ENCODE measurements around the gene MRTFA. TPM values are rescaled to one million over a fixed set of nuclear protein-coding genes. Genes with fewer than 3 reads are reported as not detected.
"Not testable (repeated sequence)": the region's sequence is repeated elsewhere in the genome, so short reads cannot be mapped to it uniquely, and the experiment has no call there.

Gene MRTFA
- total RNA-seq, 1 donor from 2014 or later = 26.7 TPM

- DNase-seq (ENCODE audit: missing footprints) (no peak), ATAC-seq (no peak)
- intact Hi-C loops (cut with DNase I) = no loop called here
Observed at GRCh38 chr22:40609216-40609615, 27.3 kb downstream of the MRTFA start.

GRCh38 chr22:40607506-40607905 is 29.0 kb downstream of the MRTFA start:
- intact Hi-C loops (cut with DNase I) = no loop called here
- no peak for DNase-seq (ENCODE audit: missing footprints)

GRCh38 chr22:40606306-40606705 is 30.2 kb downstream of the MRTFA start:
- no peak for DNase-seq (ENCODE audit: missing footprints)
- ATAC-seq = no peak
- intact Hi-C loops (cut with DNase I) = no loop called here

More at GRCh38 chr22:40607506-40607905, 29.0 kb downstream of the MRTFA start:
- no peak for ATAC-seq

- ATAC-seq (no peak), DNase-seq (ENCODE audit: missing footprints) (no peak)
- intact Hi-C loops (cut with DNase I) = no loop called here
Observed at GRCh38 chr22:40605761-40606160, 30.8 kb downstream of the MRTFA start.

GRCh38 chr22:40603088-40603605 is 33.4 kb downstream of the MRTFA start:
- no peak for DNase-seq (ENCODE audit: missing footprints)
- intact Hi-C loops (cut with DNase I) = no loop called here
- ATAC-seq = no peak

DNA sequence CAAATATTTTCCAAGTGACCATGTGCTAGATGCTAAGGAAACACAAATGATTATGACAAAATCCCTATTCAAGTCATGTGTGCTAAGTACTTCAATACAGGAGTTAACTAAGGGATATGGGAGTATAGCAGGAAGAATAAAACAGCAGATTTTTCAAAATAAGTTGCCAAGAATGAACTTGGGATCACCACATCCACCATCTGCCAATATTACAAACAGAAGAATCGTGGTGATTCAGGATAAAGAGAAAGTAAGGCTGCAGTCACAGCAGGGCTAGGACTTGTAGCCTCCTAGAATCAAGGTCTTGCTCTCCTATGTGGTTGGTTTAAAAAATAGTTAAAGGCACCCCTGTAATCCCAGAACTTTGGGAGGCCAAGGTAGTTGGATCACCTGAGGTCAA is 34.3 kb downstream of the MRTFA start:
- intact Hi-C loops (cut with DNase I) = no loop called here

DNA sequence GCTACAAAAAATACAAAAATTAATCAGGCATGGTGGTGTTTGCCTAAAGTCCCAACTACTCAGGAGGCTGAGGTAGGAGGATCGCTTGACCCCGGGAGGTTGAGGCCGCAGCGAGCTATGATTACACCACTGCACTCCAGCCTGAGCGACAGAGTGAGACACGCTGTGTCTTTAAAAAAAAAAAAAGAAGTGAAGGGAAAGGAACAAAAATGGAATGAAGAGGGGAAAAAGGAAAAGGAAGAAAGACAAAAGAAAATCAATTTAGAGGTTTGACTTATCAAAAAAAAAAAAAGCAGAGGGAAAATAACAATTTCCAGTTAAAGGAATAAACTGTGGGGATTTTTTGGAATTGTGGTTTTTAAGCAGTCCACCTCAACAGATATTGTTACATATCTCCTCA is 36.8 kb downstream of the MRTFA start:
- ATAC-seq (no peak), DNase-seq (ENCODE audit: missing footprints) (no peak)
- intact Hi-C loops (cut with DNase I) = loop anchor here (5.0 kb wide), 1 partner anchor 38 kb away; the partner anchor contains the start of gene MRTFA

More for the DNA sequence above, 34.3 kb downstream of the MRTFA start:
- ATAC-seq (no peak), DNase-seq (ENCODE audit: missing footprints) (no peak)

- ATAC-seq; DNase-seq (ENCODE audit: missing footprints): not testable (repeated sequence)
- intact Hi-C loops (cut with DNase I) = loop anchor here (5.0 kb wide), 1 partner anchor 39 kb away; the partner anchor contains the start of gene MRTFA
Observed at GRCh38 chr22:40598712-40599111, 37.8 kb downstream of the MRTFA start.

DNA sequence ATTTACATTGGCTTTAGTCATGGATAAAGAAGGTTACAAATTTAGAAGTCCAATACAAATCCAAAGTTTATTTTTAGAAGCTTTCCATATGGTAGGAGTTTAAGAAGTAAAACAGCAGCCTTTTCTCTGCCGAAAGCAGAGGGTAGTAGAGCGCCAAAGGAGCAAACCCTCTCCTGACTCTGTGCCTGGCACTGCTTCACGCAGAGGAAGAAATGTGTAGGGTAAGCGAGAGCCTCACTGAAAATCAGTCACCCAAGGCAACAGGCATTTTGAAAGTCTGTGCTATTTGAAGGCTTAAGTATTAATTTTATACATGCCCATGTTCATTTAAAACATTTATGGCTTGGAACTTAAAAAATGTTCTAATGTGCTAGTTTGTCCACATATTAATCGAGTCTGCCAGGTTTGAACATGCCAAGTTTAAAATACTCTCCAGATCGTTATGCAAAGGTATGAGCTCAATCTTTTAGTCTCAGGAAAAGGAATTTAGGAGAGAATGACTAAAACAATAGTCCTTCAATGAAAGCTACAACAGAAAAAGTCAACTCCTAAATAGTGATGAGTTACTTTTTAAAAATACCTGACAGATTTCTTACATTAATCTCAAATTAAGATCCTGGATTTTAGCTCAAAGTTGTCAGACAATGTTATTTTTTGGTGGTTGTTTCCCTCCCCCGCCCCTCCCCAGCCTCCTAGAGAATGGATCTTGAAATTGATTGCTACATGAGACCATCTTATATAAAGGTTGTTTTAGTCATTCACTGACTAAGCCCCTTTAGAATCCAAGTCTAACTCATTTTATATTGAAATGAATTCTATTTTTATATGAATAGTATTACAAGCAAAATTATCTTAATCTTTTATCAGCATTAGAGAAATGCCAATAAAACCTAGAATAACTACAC is 38.7 kb downstream of the MRTFA start:
- DNase-seq (ENCODE audit: missing footprints) (no peak), ATAC-seq (no peak)
- intact Hi-C loops (cut with DNase I) = loop anchor here (5.0 kb wide), 1 partner anchor 40 kb away; the partner anchor contains the start of gene MRTFA

DNA sequence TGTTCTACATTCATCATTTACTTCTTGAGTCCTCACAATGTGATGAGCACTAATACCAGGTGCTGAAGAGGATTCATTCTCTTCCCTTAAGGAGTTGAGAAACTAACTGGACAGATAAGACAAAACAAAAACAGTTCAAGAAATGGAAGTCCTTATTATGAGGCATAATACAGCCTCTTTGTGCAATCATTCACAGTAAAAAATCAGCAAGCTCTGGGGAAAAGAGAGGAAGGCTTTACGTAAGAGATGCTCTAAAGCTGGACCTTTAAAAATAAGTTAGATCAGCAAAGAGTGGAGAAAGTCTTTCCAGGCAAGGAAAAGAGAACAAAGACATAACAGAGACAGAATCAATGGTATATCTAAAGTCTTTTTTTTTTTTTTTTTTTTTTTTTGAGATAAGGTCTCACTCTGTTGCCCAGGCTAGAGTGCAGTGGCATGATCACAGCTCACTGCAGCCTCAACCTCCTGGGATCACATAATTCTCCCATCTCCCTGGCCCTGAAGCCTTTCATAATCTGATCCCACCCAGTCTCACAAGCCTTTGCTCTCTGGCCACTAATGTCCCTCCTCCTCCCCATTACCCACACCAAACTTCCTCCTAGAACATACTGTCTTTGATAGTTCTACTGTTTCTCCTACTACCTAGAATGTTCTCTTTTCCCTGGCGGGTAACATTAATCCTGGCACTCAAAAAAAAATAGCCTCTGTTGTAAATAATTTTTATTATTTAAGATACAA is 40.9 kb downstream of the MRTFA start:
- peak; percentile 75 for ATAC-seq
- intact Hi-C loops (cut with DNase I) = loop anchor here (5.0 kb wide), 1 partner anchor 42 kb away; the partner anchor contains the start of gene MRTFA

GRCh38 chr22:40594924-40595323 is 41.6 kb downstream of the MRTFA start:
- ATAC-seq (no peak), DNase-seq (ENCODE audit: missing footprints) (no peak)
- intact Hi-C loops (cut with DNase I) = loop anchor here (5.0 kb wide), 1 partner anchor 42 kb away; the partner anchor contains the start of gene MRTFA

More for the DNA sequence above, 40.9 kb downstream of the MRTFA start:
- no peak for DNase-seq (ENCODE audit: missing footprints)

GRCh38 chr22:40594346-40594745 is 42.2 kb downstream of the MRTFA start:
- ATAC-seq (no peak), DNase-seq (ENCODE audit: missing footprints) (no peak)
- intact Hi-C loops (cut with DNase I) = no loop called here

GRCh38 chr22:40593460-40594273 is 42.9 kb downstream of the MRTFA start:
- intact Hi-C loops (cut with DNase I) = no loop called here
- ATAC-seq = peak; percentile 65
- no peak for DNase-seq (ENCODE audit: missing footprints)

DNA sequence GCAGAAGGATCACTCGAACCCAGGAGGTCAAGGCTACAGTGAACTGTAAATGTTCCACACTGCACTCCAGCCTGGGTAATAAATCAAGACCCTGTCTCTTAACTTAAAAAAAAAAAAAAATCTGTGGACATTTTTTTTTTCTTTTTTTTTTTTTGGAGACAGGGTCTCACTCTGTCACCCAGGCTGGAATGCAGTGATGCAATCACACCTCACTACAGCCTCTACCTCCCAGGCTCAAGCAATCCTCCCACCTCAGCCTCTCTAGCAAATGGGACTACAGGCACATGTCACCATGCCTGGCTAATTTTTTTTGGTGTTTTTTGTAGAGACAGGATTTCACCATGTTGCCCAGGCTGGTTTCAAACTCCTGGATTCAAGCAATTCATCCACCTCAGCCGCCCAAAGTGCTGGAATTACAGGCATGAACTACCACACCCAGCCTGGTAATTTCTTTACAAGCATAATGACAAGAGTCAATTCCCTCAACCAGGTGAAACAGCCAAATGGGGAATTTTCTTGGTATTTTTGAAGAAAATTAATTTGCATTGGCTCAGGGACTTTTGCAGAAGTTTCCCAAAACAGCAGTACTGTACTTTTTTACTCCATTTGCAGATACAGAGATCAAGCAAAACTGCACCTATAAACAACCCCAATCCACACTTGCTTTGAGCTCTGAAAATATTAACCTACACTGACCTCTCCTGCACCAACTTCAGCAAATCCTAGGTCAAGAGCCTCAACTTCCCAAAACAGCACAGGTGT is 44.0 kb downstream of the MRTFA start:
- DNase-seq (ENCODE audit: missing footprints) (no peak), ATAC-seq (no peak)
- intact Hi-C loops (cut with DNase I) = no loop called here

DNA sequence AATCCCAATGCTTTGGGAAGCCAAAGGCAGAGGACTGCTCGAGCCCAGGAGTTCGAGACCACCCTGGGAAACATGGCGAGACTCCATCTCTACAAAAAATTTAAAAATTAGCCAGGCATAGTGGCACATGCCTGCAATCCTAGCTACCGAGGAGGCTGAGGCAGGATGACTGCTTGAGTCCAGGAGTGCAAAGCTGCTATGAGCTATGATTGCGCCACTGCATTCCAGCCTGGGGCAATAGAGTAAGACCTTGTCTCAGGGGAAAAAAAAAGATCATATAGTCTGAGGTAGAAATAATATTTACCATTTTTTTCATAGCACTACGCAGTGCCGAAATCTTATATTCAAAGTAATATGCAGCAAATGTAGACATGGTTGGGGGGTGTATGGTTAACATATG is 47.8 kb downstream of the MRTFA start:
- ATAC-seq (no peak), DNase-seq (ENCODE audit: missing footprints) (no peak)
- intact Hi-C loops (cut with DNase I) = no loop called here

DNA sequence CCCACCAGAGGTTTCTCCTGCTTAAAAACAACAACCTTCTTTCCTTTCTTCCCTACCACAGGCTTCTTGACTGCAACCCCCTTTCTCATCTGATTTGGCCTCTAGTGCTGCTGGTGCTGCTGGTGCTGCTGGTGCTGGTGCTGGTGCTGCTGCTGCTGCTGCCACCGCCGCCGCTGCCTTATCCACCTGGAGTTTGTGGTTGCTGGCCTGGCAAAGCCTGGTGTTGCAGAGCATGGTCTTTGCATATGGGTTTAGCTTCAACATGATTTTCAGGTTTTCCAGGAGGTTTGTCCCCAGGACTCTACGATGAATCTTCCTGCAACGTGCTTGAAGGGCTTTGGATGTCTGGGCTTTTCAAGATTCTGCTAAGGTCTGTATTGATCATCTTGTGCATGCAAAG is 49.7 kb downstream of the MRTFA start:
- ATAC-seq = no peak
- intact Hi-C loops (cut with DNase I) = no loop called here
- DNase-seq (ENCODE audit: missing footprints) = no peak

DNA sequence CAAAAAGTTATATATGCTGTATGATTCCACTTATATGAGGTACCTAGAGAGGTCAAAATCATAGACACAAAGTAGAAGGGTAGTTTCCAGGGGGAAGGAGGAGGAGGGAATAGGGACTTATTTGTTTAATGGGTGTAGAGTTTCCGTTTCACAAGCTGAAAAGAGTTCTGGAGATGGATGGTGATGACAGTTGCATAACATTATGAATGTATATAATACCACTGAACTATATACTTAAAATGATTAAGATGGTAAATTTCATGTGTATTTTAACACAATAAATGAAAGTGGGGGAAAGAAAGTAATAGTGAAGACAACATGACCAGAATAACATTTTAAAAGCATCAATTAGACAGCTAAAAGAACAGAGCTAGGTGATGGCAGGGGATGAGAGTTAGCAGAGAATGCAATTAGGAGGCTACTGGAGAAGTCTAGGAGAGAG is 51.2 kb downstream of the MRTFA start:
- intact Hi-C loops (cut with DNase I) = no loop called here

GRCh38 chr22:40584766-40585165 is 51.8 kb downstream of the MRTFA start:
- DNase-seq (ENCODE audit: missing footprints); intact Hi-C loops (cut with DNase I); ATAC-seq: not testable (repeated sequence)

More for the DNA sequence above, 51.2 kb downstream of the MRTFA start:
- DNase-seq (ENCODE audit: missing footprints) = no peak
- no peak for ATAC-seq
